Activated B cell treated with CpG ODN at 0.5 μM for 24 hours (primary cell): ENCODE measurements around the gene TM4SF1. TPM values are rescaled to one million over a fixed set of nuclear protein-coding genes. Genes with fewer than 3 reads are reported as not detected.

Source experiments
- ATAC-seq: fragments of 200-7000 bp; cut with Tn5 transposase; one replicate; pipeline ENCODE4 v1.10.0; 2021; ENCODE audit warnings: low read depth, mild to moderate bottlenecking, moderate library complexity
- CTCF ChIA-PET: fragments of 350-600 bp; sonication (Branson Sonifier 250); formaldehyde crosslinking; loops from one replicate; lab custom pipeline; 2021; ENCODE audit warnings: antibody characterized with exemption; lab: Charles Lee
- POLR2A ChIA-PET: fragments of 350-600 bp; sonication (Branson Sonifier 250); formaldehyde crosslinking; loops from one replicate; lab custom pipeline; 2021; ENCODE audit warnings: antibody characterized with exemption; lab: Charles Lee
- DNase-seq: peaks from one replicate; pipeline ENCODE4 v3.0.0; 2022
- H3K27ac Mint-ChIP-seq: one replicate; pipeline ENCODE4 v1.8.0; 2020; ENCODE audit warnings: mixed read lengths
- H3K27me3 Mint-ChIP-seq: one replicate; pipeline ENCODE4 v1.8.0; 2021; ENCODE audit warnings: mixed read lengths
- H3K36me3 Mint-ChIP-seq: one replicate; pipeline ENCODE4 v1.8.0; 2021; ENCODE audit warnings: low read depth, mixed read lengths
- H3K4me1 Mint-ChIP-seq: one replicate; pipeline ENCODE4 v1.8.0; 2021; ENCODE audit warnings: mixed read lengths
- H3K4me3 Mint-ChIP-seq: one replicate; pipeline ENCODE4 v1.8.0; 2020; ENCODE audit warnings: mild to moderate bottlenecking, mixed read lengths
- H3K9me3 Mint-ChIP-seq: one replicate; pipeline ENCODE4 v1.8.0; 2020; ENCODE audit warnings: mixed read lengths
- CTCF ChIP-seq: fragments of 200-600 bp; IDR thresholded peaks from one replicate; pipeline ENCODE4 v1.8.0; 2022; ENCODE audit warnings: antibody characterized with exemption, mild to moderate bottlenecking
- intact Hi-C: fragments of 100-400 bp; cut with micrococcal nuclease; formaldehyde crosslinking; loops from one replicate; pipeline ENCODE4 v1.15.1; 2024
- total RNA-seq: library from RNA; stranded (reverse); gene quantifications from 2 replicates; pipeline ENCODE4 v1.2.3, GENCODE V29; 2022

The TM4SF1 gene
- total RNA-seq, 1 donor from 2014 or later, result not detected

- Mint-ChIP-seq H3K4me3 (no peak overlapping the region), H3K36me3 (no peaks in the 10 kb centered on the region), H3K4me1 (no peaks in the 10 kb centered on the region), H3K9me3 (no peaks in the 10 kb centered on the region), H3K27me3 (peaks cover 3% of the 10 kb centered on the region), H3K27ac (no peak overlapping the region)
- POLR2A ChIA-PET, result no interaction called here
- CTCF ChIA-PET, result no interaction called here
- intact Hi-C loops, result no loop called here
- no peak for TF ChIP-seq CTCF
- no peak for ATAC-seq
- no peak for DNase-seq
Observed at GRCh38 chr3:149409351-149409750, 31.9 kb upstream of the TM4SF1 start.

DNA sequence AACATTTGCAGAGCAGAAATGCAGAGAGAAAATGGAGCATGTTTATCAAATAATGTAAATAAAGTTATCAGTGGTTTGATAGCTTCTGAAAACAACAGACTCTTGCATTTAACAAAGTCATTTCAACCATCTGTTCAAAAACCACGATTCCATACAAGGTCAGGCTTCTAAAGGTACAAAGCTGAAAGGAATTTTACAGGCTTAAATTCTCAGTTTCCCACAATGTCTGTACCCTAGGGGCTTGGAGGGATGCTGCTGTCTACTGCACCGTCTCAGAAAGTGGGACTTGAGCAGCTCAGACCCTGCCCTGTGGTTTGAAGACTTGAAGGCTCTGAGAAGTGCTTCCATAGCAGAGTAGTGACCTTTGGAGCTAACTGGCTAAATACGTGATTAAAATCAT is 30.4 kb upstream of the TM4SF1 start:
- ChIA-PET CTCF (no interaction called here), POLR2A (no interaction called here)
- H3K4me3 Mint-ChIP-seq, result no peak overlapping the region
- no peak for TF ChIP-seq CTCF
- H3K27me3 Mint-ChIP-seq, result peaks cover 7% of the 10 kb centered on the region
- DNase-seq (no peak), ATAC-seq (no peak)
- H3K4me1 Mint-ChIP-seq, result no peaks in the 10 kb centered on the region
- intact Hi-C loops, result no loop called here
- no peak overlapping the region for H3K27ac Mint-ChIP-seq
- no peaks in the 10 kb centered on the region for H3K9me3 Mint-ChIP-seq
- no peaks in the 10 kb centered on the region for H3K36me3 Mint-ChIP-seq

GRCh38 chr3:149406244-149406752 is 28.8 kb upstream of the TM4SF1 start:
- intact Hi-C loops, result no loop called here
- CTCF ChIA-PET, result no interaction called here
- POLR2A ChIA-PET, result no interaction called here
- H3K36me3 Mint-ChIP-seq, result no peaks in the 10 kb centered on the region
- peaks cover 7% of the 10 kb centered on the region for H3K27me3 Mint-ChIP-seq
- H3K9me3 Mint-ChIP-seq, result no peaks in the 10 kb centered on the region
- ATAC-seq (no peak), DNase-seq (no peak)
- TF ChIP-seq CTCF, result no peak
- no peak overlapping the region for H3K27ac Mint-ChIP-seq
- H3K4me1 Mint-ChIP-seq, result no peaks in the 10 kb centered on the region
- no peak overlapping the region for H3K4me3 Mint-ChIP-seq

DNA sequence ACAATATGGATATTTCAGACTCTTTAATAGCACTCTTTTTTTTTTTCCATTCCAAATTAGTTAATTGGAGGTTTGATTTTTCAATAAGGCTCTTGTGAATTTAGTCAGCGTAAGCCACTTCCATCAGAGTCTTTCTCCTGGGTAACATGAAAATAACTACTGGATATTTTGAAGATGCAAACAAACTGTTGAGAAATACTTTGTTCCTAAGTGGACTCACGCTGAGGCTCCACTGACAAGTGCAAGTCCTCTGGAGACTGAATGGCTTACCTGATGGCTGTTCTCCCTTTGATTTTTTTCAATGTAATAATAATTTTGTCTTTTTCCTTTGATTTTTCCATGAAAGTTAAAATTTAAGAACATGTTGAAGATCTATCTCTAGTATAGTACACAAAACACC is 26.0 kb upstream of the TM4SF1 start:
- Mint-ChIP-seq H3K27ac (no peak overlapping the region), H3K27me3 (peaks cover 7% of the 10 kb centered on the region), H3K9me3 (no peaks in the 10 kb centered on the region), H3K4me1 (no peaks in the 10 kb centered on the region), H3K4me3 (no peak overlapping the region), H3K36me3 (no peaks in the 10 kb centered on the region)
- CTCF ChIA-PET, result no interaction called here
- no peak for DNase-seq
- ATAC-seq, result no peak
- intact Hi-C loops, result no loop called here
- POLR2A ChIA-PET, result no interaction called here
- no peak for TF ChIP-seq CTCF

GRCh38 chr3:149402481-149402880 is 25.0 kb upstream of the TM4SF1 start:
- TF ChIP-seq CTCF, result no peak
- intact Hi-C loops, result no loop called here
- Mint-ChIP-seq H3K4me3 (no peak overlapping the region), H3K27me3 (peaks cover 7% of the 10 kb centered on the region), H3K27ac (no peak overlapping the region), H3K9me3 (no peaks in the 10 kb centered on the region), H3K4me1 (no peaks in the 10 kb centered on the region), H3K36me3 (no peaks in the 10 kb centered on the region)
- CTCF ChIA-PET, result no interaction called here
- ATAC-seq (no peak), DNase-seq (no peak)
- POLR2A ChIA-PET, result no interaction called here
